Activated gamma-delta T cell treated with Interleukin-2 at 50 U/mL for 16 hours (primary cell): Measurements from ENCODE around the gene NFIC.
"Not testable (repeated sequence)": the region's sequence is repeated elsewhere in the genome, so short reads cannot be mapped to it uniquely, and the experiment has no call there.

Source experiments
- DNase-seq: peaks from one replicate; pipeline ENCODE4 v3.0.0-alpha.2; 2020

Gene NFIC

GRCh38 chr19:3338541-3339181 lies 27.7 kb upstream of the NFIC start:
- DNase-seq: peak; percentile 71

DNA sequence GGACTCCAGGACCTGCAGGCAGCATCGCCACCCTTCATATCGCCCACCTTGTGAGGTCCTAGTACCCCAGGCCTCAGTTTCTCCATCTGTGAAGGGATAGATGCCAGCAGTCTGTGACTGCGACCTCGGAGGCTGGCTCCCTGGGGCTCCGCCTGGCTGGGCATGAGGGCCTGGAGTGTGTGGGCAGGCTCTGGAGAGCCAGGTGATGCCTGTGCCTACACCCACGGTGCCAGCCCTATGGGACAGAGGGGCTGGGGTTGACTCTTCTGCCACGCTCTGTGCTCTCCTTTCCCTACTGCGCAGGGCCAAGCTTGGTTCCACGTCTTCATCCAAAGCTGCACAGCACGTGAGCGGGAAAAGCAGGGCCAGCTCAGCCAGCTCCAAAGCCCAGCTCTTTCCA lies 26.0 kb upstream of the NFIC start:
- no peak for DNase-seq

DNA sequence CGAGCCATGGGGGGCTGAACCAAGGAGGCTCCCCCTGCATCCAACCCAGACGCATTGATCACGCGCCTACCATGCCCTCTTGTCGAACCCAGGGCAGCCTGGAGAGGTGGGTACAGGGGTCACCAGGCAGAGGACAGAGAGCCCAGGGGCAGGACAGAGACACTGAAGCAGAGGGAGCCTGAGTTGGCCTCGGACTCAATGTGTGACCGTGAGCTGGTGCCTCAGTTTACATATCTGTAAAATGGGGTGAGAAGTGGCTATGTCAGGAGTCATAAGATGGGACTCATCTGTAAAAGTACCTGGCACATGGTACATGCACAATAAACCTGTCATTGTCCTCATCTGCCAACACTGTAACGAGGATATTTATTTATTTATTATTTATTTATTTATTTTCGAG lies 24.1 kb upstream of the NFIC start:
- no peak for DNase-seq

DNA sequence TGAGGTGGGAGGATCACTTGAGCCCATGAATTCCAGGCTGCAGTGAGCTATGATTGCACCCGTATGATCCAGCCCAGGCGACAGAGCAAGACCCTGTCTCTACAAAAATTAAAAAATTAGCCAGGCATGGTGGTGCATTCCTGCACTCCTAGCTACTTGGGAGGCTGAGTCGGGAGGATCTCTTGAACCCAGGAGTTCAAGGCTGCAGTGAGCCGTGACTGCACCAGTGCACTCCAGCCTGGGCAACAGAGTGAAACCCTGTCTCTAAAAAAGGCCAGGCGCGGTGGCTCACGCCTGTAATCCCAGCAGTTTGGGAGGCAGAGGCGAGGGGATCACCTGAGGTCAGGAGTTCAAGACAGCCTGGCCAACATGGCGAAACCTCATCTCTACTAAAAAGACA lies 23.4 kb upstream of the NFIC start:
- not testable (repeated sequence) for DNase-seq

GRCh38 chr19:3343619-3344502 lies 22.5 kb upstream of the NFIC start:
- no peak for DNase-seq

GRCh38 chr19:3344608-3345598 lies 21.5 kb upstream of the NFIC start:
- DNase-seq: no peak

- no peak for DNase-seq
Measured at GRCh38 chr19:3345850-3346460, 20.4 kb upstream of the NFIC start.

DNA sequence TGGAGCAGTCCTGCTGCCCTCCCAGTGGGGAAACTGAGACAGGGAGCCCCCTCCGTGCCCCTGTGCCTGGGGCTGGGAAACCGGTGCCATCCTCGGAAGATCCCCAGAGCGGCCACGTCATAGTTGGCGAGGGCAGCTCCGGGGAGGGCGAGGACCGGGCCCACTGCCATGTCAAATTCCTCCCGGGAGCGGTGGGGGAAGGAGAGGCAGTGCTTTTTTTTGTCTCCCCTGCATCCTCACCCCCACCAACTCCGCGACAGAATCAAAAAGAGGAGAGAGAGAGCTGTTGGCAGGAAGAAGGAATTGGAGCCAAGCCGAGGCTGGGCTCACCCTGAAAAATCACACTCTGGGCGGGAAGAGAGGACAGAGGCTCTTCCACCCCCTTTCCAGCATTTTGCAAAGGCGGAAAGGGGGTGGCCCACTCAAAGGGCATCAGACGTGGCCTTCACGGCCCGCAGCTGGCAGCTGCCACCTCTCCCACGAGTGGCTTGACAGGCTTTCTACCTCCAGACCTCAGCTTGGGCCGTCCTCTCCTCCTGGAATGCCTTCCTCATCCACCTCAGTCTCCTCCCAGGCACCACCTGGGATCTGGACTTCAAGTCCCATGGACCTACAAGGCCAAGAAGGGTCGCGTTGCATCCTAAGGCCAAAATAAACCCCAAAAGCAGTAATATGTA lies 19.6 kb upstream of the NFIC start:
- no peak for DNase-seq

DNA sequence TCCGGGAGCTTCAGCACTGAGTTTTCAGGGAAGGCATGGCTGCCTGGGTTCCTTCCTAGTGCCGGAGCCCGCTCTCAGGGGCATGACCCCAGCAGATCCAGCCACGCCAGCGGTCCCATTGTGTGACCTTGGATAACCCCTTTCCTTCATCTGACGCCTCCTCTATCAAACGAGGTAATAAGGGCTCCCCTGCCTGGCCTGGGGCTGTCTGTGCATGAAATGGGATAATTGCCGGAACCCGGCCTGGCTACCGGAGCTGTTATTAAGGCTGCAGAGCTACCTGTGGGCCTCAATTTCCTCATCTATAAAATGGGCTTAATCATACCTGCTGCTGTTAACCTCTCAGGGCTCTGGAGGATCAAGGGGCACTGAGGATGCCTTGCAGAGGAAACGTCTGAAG lies 18.3 kb upstream of the NFIC start:
- DNase-seq: no peak

DNA sequence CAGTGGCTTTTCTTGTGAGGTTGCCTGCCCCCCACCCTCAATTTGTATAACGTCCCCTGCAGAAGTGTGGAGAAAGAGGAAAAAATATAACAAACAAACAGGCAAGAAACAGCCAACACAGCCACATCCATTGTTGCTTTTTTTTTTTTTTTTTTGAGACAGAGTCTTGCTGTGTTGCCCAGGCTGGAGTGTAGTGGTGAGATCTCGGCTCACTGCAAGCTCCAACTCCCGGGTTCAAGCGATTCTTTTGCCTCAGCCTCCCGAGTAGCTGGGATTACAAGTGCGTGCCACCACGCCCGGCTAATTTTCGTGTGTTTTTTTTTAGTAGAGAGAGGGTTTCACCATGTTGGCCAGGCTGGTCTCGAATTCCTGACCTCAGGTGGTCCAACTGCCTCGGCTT lies 17.9 kb upstream of the NFIC start:
- not testable (repeated sequence) for DNase-seq

- no peak for DNase-seq
Measured at GRCh38 chr19:3350014-3350663, 16.2 kb upstream of the NFIC start.

DNA sequence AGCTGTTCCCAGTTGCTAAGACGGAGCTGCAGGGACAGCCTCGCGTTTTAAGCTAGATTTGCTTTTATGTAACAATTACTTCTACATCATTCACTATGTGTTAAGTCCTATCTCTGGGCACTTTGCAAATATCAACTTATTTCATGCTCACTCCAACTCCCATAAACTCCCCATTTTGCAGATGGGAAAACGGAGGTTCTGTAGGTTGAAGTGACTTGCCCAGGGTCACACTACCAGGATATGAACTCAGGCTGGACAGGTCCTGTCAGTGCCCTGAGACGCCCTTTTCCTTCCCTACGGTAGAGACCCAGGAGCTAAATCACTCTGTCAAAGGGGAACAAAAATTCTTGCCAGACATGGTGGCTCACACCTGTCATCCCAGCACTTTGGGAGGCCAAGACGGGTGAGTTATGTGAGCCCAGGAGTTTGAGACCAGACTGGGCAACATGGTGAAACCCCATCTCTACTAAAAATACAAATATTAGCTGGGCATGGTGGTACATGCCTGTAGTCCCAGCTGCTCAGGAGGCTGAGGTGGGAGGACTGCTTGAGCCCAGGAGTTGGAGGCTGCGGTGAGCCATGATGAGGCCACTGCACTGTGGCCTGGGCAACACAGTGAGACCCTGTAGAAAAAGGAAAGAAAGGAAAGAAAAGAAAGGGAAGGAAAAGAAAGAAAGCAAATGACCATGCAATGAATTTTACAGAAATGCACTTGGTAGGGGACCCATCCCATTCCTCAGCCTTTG lies 14.5 kb upstream of the NFIC start:
- no peak for DNase-seq

- DNase-seq: no peak
Measured at GRCh38 chr19:3353493-3353892, 12.9 kb upstream of the NFIC start.

- no peak for DNase-seq
Measured at GRCh38 chr19:3356805-3357204, 9.6 kb upstream of the NFIC start.

GRCh38 chr19:3357271-3357991 lies 9.0 kb upstream of the NFIC start:
- peak; percentile 39 for DNase-seq

GRCh38 chr19:3357992-3358688 lies 8.2 kb upstream of the NFIC start:
- peak; percentile 34 for DNase-seq

- DNase-seq: no peak
Measured at GRCh38 chr19:3358689-3359014, 7.7 kb upstream of the NFIC start.

GRCh38 chr19:3359015-3359918 lies 7.1 kb upstream of the NFIC start:
- peak; percentile 61 for DNase-seq
